ENCODE results near the gene PPP1R2. TPM values are rescaled to one million over a fixed set of nuclear protein-coding genes. Genes with fewer than 3 reads are reported as not detected.
"Not testable (repeated sequence)": the region's sequence is repeated elsewhere in the genome, so short reads cannot be mapped to it uniquely, and the experiment has no call there.

The PPP1R2 gene
- total RNA-seq, 1 experiment from 2014 or later, result 38.3 TPM

GRCh38 chr3:195589796-195590195, 46.7 kb upstream of the PPP1R2 start:
- not testable (repeated sequence) for H3K79me1 ChIP-seq (ENCODE audit: insufficient read depth, low read depth, low read length, poor library complexity, severe bottlenecking); H2BK15ac ChIP-seq (ENCODE audit: low read depth, low read length); H3K9me3 Mint-ChIP-seq; H2BK5ac ChIP-seq (ENCODE audit: insufficient read length, low read length); H3K18ac ChIP-seq (ENCODE audit: insufficient read length, low read depth, low read length); H3K14ac ChIP-seq (ENCODE audit: insufficient read depth, low read length); H3K27ac ChIP-seq (ENCODE audit: insufficient read length, low read depth, low read length); DNase-seq; H3K36me3 Mint-ChIP-seq (ENCODE audit: insufficient read depth in 1 of 3, low read depth in 3 of 3); H4K8ac ChIP-seq (replicated peaks; ENCODE audit: insufficient read length, low read depth, low read length); H4K91ac ChIP-seq (ENCODE audit: insufficient read length, low read depth, low read length); H3K27ac Mint-ChIP-seq; H3K4me1 ChIP-seq (ENCODE audit: insufficient read depth, low read length); H3K79me2 ChIP-seq (ENCODE audit: insufficient read depth, low read length); H4K5ac ChIP-seq (ENCODE audit: insufficient read length, low read depth, low read length); H3T11ph ChIP-seq (ENCODE audit: low read length); H2BK12ac ChIP-seq (ENCODE audit: insufficient read length, low read depth, low read length); H3K9ac ChIP-seq (ENCODE audit: extremely low read depth, insufficient read length, low read length); H4K20me1 ChIP-seq (ENCODE audit: control insufficient read depth, insufficient read depth, insufficient read length); H3K27me3 ChIP-seq (ENCODE audit: insufficient read depth, low read length); H3K4me3 Mint-ChIP-seq; H3K23me2 ChIP-seq (ENCODE audit: insufficient read length, low read depth, low read length, poor library complexity, severe bottlenecking); H2BK120ac ChIP-seq (ENCODE audit: low read depth, low read length, poor library complexity, severe bottlenecking); H3K56ac ChIP-seq (ENCODE audit: insufficient read length, low read depth, low read length); H2AFZ ChIP-seq (ENCODE audit: low read length); H3K4me1 Mint-ChIP-seq; H3K23ac ChIP-seq (ENCODE audit: insufficient read length, low read depth, low read length); H3K4ac ChIP-seq (ENCODE audit: low read depth, low read length); H2AK5ac ChIP-seq (ENCODE audit: insufficient read length, low read length); H2BK20ac ChIP-seq (ENCODE audit: low read depth, low read length, poor library complexity, severe bottlenecking); H3K4me2 ChIP-seq (ENCODE audit: insufficient read depth, insufficient read length, low read length); H3K27me3 Mint-ChIP-seq (ENCODE audit: low read depth); H3K9me3 ChIP-seq (ENCODE audit: control insufficient read depth, low read depth, low read length)
- WGBS (ENCODE audit: extremely low coverage, insufficient read length, low lambda C conversion rate), result no CpG with 5 or more reads among the region's 6 CpGs
